ENCODE results near the gene STRN.

DNA sequence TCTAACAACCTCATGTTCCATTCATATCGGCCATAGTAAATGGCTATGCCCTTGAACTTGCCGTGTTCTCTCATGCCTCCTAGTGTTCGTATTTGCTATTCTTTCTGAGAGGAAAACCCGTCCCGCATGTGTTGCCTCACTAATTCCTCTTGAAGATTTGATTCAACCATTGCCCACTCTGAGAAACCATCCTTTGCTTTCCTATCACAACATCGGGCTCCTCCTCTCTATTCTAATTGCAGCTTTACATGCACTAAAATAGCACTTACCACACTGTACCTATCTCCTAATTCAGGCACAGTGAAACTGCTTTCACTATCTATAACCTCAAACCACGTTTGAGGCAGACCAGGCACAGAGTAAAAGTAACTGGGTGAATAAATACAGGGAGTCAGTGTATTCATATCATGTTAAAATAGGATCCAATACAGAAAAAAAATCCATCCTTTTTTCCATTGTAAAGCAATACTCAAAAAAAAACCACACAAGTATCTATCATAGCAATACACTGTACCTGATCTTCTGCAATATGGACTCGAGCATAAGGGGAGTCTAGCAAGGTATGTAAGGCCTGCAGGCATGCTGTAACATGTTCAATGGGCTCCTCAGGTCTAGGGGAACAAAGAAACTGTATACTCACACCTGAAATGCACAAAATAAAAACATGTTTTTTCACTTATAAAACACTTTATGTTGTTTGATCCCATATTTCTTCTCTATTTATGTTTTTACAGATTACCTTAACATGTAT lies 39.0 kb upstream of the STRN start:
- TF ChIP-seq, protein P1, sequence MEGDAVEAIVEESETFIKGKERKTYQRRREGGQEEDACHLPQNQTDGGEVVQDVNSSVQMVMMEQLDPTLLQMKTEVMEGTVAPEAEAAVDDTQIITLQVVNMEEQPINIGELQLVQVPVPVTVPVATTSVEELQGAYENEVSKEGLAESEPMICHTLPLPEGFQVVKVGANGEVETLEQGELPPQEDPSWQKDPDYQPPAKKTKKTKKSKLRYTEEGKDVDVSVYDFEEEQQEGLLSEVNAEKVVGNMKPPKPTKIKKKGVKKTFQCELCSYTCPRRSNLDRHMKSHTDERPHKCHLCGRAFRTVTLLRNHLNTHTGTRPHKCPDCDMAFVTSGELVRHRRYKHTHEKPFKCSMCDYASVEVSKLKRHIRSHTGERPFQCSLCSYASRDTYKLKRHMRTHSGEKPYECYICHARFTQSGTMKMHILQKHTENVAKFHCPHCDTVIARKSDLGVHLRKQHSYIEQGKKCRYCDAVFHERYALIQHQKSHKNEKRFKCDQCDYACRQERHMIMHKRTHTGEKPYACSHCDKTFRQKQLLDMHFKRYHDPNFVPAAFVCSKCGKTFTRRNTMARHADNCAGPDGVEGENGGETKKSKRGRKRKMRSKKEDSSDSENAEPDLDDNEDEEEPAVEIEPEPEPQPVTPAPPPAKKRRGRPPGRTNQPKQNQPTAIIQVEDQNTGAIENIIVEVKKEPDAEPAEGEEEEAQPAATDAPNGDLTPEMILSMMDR (conservative IDR thresholded peaks at IDR 0.05), result no peak
- no peak for TF ChIP-seq EZH2 (IDR thresholded peaks at IDR 0.05; ENCODE audit: low read depth)
